HEK293 (cell line): ENCODE data around the gene ATXN8OS.

ENCODE experiments used
- CTCF ChIP-seq: fragments of 450-650 bp; formaldehyde crosslinking; IDR thresholded peaks from 2 replicates; pipeline ENCODE4 v1.5.1; 2016; ENCODE audit warnings: missing biosample characterization, missing genetic modification characterization
- HOXC10 ChIP-seq: sonication (generic); formaldehyde crosslinking; IDR thresholded peaks from 2 replicates; pipeline ENCODE4 v1.8.1; 2023; ENCODE audit warnings: mild to moderate bottlenecking, missing genetic modification reagents
- KLF10 ChIP-seq: fragments of 450-650 bp; IDR thresholded peaks from 2 replicates; pipeline ENCODE4 v1.5.1; 2018; ENCODE audit warnings: missing biosample characterization, mild to moderate bottlenecking, missing genetic modification characterization
- PRDM4 ChIP-seq: fragments of 450-650 bp; formaldehyde crosslinking; IDR thresholded peaks from 2 replicates; pipeline ENCODE4 v1.5.1; 2017; ENCODE audit warnings: missing biosample characterization, missing genetic modification characterization
- SP7 ChIP-seq: fragments of 450-650 bp; formaldehyde crosslinking; IDR thresholded peaks from 2 replicates; pipeline ENCODE4 v1.5.1; 2016; ENCODE audit warnings: missing biosample characterization, missing genetic modification characterization
- ZEB2 ChIP-seq: fragments of 450-650 bp; formaldehyde crosslinking; IDR thresholded peaks from 2 replicates; pipeline ENCODE4 v1.5.1; 2016; ENCODE audit warnings: missing biosample characterization, missing genetic modification characterization
- ZNF138 ChIP-seq: fragments of 450-650 bp; formaldehyde crosslinking; IDR thresholded peaks from 2 replicates; pipeline ENCODE4 v1.5.1; 2016; ENCODE audit warnings: missing biosample characterization, missing genetic modification characterization, borderline replicate concordance
- ZNF274 ChIP-seq, 2 experiments: fragments of 200-500 bp in 1 of 2; fragments of 450-650 bp in 1 of 2; sonication (Bioruptor generic) in 1 of 2; formaldehyde crosslinking in 1 of 2; IDR thresholded peaks; 2 replicates each; pipeline versions ENCODE4 v1.5.1 to v1.6.1; 2014 to 2016; ENCODE audit warnings: borderline replicate concordance in 1 of 2, inconsistent platforms in 1 of 2, low read length in 1 of 2, missing biosample characterization in 1 of 2, missing genetic modification characterization in 1 of 2
- ZNF302 ChIP-seq: fragments of 450-650 bp; formaldehyde crosslinking; IDR thresholded peaks from 2 replicates; pipeline ENCODE4 v1.5.1; 2016; ENCODE audit warnings: missing biosample characterization, missing genetic modification characterization, low read depth
- ZNF776 ChIP-seq: fragments of 450-650 bp; formaldehyde crosslinking; IDR thresholded peaks from 2 replicates; pipeline ENCODE4 v1.5.0; 2017; ENCODE audit warnings: missing biosample characterization, missing genetic modification characterization, borderline replicate concordance

GRCh38 chr13:70125693-70126092, 18.1 kb downstream of the ATXN8OS start:
- TF ChIP-seq PRDM4 (tag by site-specific recombination) (no peak), ZNF138 (tag by site-specific recombination) (no peak), CTCF (tag by site-specific recombination) (no peak), HOXC10 (CRISPR knock-in tag) (no peak), ZNF776 (tag by site-specific recombination) (no peak), SP7 (tag by site-specific recombination) (no peak), ZEB2 (tag by site-specific recombination) (no peak), KLF10 (tag by site-specific recombination) (no peak), ZNF302 (tag by site-specific recombination) (no peak), ZNF274 (IDR thresholded peaks at IDR 0.05; ENCODE audit: low read length) (no peak), ZNF274 (tag by site-specific recombination; IDR thresholded peaks at IDR 0.05; ENCODE audit: borderline replicate concordance) (no peak)
